ENCODE measurements around the gene EID1. TPM values are rescaled to one million over a fixed set of nuclear protein-coding genes. Genes with fewer than 3 reads are reported as not detected.

Gene EID1
- total and polyA plus RNA-seq, 4 donors, result 45.7 to 70.6 (median 61.1) TPM

DNA sequence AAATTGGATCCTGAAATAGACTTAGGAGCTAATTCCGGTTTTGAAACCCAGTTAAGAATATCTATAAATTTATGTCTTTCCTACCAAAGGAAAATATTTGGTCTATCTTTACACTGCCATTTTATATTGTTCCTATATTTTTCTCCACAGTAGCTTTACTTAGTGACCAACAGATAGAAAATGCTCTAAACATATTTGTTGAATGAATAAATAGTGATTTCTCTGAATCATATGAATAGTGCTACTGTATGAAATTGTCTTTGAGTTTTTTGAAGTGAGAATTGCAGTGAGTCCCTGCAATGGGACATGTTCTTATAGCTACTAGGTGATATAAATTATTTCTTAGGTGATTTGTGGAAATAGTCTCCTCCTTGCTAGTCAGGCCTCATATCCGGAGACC is 18.5 kb upstream of the EID1 start:
- 91% methylated on average over 2 of the region's 2 CpGs for WGBS
- no peak overlapping the region for H3K9ac ChIP-seq (ENCODE audit: low read depth in 1 of 2, low read length in 2 of 2)
- H3K27ac ChIP-seq (ENCODE audit: low read depth in 1 of 2, low read length in 2 of 2), result no peak overlapping the region
- no peak for DNase-seq (ENCODE audit: low spot score)
- no peaks in the 10 kb centered on the region for H3K9me3 ChIP-seq (ENCODE audit: control insufficient read depth in 4 of 4, low read length in 3 of 4)
- no peaks in the 10 kb centered on the region for H3K27me3 ChIP-seq (ENCODE audit: control insufficient read depth in 4 of 4, insufficient read depth in 4 of 4, low read length in 3 of 4)
- H3K36me3 ChIP-seq (ENCODE audit: control insufficient read depth in 4 of 4, insufficient read depth in 3 of 4, low read depth in 1 of 4, low read length in 3 of 4), result no peaks in the 10 kb centered on the region
- TF ChIP-seq SP1 (IDR thresholded peaks at IDR 0.05) (no peak), REST (IDR thresholded peaks at IDR 0.05) (no peak), GABPA (IDR thresholded peaks at IDR 0.05 in 1 of 2, conservative IDR thresholded peaks at IDR 0.05 in 1 of 2) (no peak), HNF4G (IDR thresholded peaks at IDR 0.05) (no peak), YY1 (IDR thresholded peaks at IDR 0.05) (no peak), NR2F2 (IDR thresholded peaks at IDR 0.05) (no peak), RXRA (IDR thresholded peaks at IDR 0.05) (no peak), RAD21 (IDR thresholded peaks at IDR 0.05) (no peak), JUND (IDR thresholded peaks at IDR 0.05) (no peak), FOXA1 (IDR thresholded peaks at IDR 0.05) (no peak), CTCF (IDR thresholded peaks at IDR 0.05; ENCODE audit: low read depth, low read length, missing input control) (no peak), FOXA2 (IDR thresholded peaks at IDR 0.05) (no peak)
- TF ChIP-seq, protein P1, sequence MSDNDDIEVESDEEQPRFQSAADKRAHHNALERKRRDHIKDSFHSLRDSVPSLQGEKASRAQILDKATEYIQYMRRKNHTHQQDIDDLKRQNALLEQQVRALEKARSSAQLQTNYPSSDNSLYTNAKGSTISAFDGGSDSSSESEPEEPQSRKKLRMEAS (IDR thresholded peaks at IDR 0.05), result no peak
- TF ChIP-seq, protein P2, sequence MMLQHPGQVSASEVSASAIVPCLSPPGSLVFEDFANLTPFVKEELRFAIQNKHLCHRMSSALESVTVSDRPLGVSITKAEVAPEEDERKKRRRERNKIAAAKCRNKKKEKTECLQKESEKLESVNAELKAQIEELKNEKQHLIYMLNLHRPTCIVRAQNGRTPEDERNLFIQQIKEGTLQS (IDR thresholded peaks at IDR 0.05), result no peak
- H3K4me3 ChIP-seq (ENCODE audit: low read depth in 1 of 3, low read length in 3 of 3), result no peak overlapping the region
- H3K4me1 ChIP-seq (ENCODE audit: control insufficient read depth in 4 of 4, insufficient read depth in 4 of 4, low read length in 3 of 4), result peaks cover 0 to 10% (median 3%) of the 10 kb centered on the region in 4 donors

DNA sequence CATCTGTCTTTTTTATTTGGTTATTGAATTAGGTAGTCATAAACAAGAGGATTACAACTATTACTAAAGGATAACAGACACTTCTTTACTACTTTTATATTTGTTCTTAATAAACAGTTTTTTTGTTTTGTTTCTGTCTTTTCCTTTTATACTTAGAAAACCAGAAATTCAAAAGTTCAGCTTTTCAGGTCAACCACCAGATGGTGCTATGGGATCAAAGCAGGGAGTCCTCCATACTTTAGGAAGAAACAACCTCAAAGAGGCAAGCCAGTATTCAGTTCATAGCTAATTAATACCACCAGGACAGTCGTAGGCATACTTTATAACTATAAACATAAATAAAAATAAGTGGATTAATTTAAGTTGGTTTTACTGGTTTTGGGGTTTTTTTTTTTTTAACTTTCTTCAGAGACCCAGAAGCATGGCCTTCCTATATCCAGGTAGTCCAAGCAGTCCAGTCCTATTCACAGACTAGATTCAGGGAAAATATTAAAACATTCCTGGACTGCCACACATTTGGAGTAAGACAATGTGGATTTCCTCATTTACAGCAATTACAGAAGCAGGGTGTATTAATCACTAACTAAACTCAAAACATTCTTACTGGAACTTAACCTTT is 16.0 kb upstream of the EID1 start:
- Histone ChIP-seq H3K9me3 (ENCODE audit: control insufficient read depth in 4 of 4, low read length in 3 of 4) (no peaks in the 10 kb centered on the region), H3K4me3 (ENCODE audit: low read depth in 1 of 3, low read length in 3 of 3) (no peak overlapping the region), H3K4me1 (ENCODE audit: control insufficient read depth in 4 of 4, insufficient read depth in 4 of 4, low read length in 3 of 4) (no peaks in the 10 kb centered on the region), H3K27me3 (ENCODE audit: control insufficient read depth in 4 of 4, insufficient read depth in 4 of 4, low read length in 3 of 4) (no peaks in the 10 kb centered on the region), H3K27ac (ENCODE audit: low read depth in 1 of 2, low read length in 2 of 2) (no peak overlapping the region), H3K9ac (ENCODE audit: low read depth in 1 of 2, low read length in 2 of 2) (no peak overlapping the region), H3K36me3 (ENCODE audit: control insufficient read depth in 4 of 4, insufficient read depth in 3 of 4, low read depth in 1 of 4, low read length in 3 of 4) (no peaks in the 10 kb centered on the region)
- no peak for TF ChIP-seq TAF1 (conservative IDR thresholded peaks at IDR 0.05)
- TF ChIP-seq EGR1 (IDR thresholded peaks at IDR 0.05; ENCODE audit: low read depth in 2 of 2), result no peak
- TF ChIP-seq YY1 (IDR thresholded peaks at IDR 0.05), result no peak
- TF ChIP-seq CTCF (IDR thresholded peaks at IDR 0.05; ENCODE audit: low read depth, low read length, missing input control), result peak; percentile 82
- peak; percentile 96 to 98 for TF ChIP-seq RAD21 (IDR thresholded peaks at IDR 0.05)
- no peak for DNase-seq (ENCODE audit: low spot score)
- WGBS, result 4% methylated on average over 1 of the region's 1 CpG
